ENCODE measurements around the gene TSEN54.
"Not testable (repeated sequence)": the region's sequence is repeated elsewhere in the genome, so short reads cannot be mapped to it uniquely, and the experiment has no call there.

Gene TSEN54

GRCh38 chr17:75518983-75519537 is 2.7 kb downstream of the TSEN54 start:
- DNase-seq (ENCODE audit: low read depth), result no peak

DNA sequence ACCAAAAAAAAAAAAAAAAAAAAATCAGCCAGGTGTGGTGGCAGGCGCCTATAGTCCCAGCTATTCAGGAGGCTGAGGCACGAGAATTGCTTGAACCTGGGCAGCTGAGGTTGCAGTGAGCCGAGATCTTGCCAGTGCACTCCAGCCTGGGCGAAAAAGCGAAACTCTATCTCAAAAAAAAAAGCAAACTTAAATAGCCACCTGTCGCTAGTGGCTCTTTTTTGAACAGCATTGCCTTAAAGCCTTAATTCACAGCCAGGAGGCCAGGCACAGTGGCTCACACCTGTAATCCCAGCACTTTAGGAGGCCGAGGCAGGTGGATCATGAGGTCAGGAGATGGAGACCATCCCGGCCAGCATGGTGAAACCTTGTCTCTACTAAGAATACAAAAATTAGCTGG is 4.1 kb downstream of the TSEN54 start:
- DNase-seq (ENCODE audit: low read depth), result not testable (repeated sequence)

DNA sequence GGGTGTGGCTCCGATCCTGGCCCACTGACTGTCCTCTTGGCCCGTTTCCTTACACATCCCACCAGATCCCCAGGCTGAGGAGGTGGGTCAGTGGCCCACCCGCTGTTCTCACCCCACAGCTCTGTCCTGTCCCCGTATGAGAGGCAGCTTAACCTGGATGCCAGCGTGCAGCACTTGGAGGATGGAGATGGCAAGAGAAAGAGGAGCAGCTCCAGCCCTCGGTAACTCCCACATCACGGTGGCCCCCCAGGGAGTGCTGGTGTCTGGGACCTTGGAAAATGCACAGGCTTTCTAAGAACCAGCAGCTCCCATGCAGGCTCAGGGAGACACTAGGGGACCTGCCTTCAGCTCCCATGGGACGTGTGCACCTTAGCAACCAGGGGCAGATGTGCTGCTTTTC is 5.0 kb downstream of the TSEN54 start:
- no peak for DNase-seq (ENCODE audit: low read depth)

DNA sequence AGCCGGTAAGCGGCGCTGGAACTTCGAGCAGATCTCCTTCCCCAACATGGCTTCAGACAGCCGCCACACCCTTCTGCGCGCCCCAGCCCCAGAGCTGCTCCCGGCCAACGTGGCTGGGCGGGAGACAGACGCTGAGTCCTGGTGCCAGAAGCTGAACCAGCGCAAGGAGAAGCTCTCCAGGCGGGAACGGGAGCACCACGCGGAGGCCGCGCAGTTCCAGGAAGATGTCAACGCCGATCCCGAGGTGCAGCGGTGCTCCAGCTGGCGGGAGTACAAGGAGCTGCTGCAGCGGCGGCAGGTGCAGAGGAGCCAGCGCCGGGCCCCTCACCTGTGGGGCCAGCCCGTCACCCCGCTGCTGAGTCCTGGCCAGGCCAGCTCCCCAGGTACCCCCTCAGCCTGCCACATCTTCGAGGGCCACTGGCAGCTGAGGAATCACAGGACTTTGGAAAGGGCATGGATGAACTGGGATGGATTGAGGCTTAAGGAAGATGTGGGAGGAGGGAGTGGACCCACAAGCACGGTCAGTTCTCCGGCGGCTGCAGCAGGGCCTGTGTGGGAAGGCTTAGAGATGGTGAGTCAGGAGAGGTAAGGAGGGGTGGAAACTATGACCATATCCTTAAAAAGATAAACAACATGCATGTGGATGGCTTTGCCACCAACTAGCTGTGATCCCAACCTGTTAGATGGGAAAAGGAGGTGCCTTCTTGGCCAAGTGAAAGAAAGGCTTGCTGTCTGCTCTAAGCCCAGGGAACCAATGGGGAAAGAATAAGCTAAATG is 5.8 kb downstream of the TSEN54 start:
- DNase-seq (ENCODE audit: low read depth), result no peak

DNA sequence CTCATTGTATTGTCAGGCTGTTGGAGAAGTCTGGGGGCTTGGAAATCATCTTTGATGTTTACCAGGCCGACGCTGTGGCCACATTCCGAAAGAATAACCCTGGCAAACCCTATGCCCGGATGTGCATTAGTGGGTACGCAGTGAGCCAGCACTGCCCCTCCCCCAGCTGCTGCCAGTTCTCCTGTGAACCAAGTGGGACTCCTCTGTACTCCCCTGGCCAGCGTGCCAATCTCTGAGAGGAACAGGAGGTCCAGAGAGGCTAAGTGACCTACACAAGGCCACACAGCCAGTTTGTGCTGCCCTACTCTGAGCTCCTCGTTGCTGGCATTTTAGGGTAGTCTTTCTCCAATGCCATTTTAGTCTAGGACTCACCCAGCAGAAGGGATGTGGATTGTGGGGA is 7.3 kb downstream of the TSEN54 start:
- no peak for DNase-seq (ENCODE audit: low read depth)

DNA sequence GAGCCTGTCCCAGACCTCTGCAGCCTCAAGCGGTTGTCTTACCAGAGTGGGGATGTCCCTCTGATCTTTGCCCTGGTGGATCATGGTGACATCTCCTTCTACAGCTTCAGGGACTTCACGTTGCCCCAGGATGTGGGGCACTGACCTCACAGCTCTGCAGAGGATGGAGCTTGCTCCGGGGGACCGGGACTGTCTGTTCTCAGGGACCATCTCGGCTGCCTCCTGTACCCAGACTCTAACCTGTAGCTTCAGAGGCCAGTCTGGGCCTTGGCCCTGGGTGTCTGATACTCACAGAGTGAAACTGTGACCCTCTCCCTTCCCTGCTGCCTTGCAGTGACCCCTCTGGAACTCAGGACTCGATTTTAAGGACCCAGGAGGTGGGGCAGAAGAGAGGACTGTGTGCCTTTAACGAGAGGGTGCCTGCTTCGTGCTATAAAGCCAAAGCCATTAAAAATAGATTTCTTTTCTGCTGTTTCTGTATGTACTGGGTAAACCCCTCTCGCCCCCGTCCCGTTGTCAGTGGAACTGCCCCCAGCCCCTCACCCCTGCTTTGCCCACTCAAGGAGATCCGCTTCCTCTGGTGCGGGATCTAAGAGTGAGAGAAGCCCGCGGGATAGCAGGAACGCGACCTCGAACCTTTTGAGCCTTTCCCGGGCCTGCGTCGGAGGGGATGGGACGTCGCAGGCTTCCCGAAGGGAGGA is 8.1 kb downstream of the TSEN54 start:
- DNase-seq (ENCODE audit: low read depth), result no peak

DNA sequence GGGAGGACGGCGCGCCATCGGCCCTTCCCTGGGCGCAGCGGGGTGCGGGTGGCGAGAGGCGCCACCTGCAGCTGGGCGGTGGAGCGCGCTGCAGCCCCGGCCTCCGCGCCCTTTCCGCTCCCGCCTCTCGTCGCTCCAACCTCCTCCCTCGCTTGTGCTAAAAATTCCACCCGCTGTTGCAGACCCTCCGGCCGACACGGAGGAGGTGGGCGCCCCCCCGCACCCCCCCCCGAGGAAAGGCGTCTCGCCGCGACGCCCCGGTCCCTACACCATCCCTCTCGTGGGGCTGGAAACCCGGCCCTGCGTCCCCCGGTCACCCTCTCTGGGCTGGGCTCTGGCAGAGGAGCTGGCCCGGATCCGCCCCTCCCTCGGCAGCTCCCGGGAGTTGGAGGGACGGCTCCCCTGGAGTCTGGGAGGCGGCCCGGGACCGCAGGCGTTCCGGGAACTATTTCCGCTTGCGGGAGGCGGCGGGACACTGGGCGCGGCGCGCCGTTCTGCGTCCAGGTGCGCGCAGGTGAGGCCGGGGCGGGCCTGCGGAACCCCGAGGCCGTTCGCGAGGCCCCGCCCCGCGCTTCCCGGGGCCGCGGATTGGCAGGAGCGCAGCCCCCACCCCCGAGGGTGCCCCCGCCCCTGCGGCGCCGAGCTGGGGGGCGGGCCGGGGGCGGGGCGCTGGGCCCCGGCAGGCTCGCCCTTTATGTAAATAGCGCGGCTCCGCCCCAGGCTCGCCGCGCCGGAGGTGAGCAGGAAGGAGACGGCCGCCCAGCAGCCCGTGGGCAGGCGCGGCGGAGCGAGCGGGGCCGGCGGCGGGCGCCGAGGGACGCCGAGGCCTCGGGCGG is 8.9 kb downstream of the TSEN54 start, which contains the start of gene LLGL2:
Gene LLGL2 (plus strand): TSS at position 728 of the 836 bp plus-strand sequence. CDS start 17,730 bp downstream, outside the sequence.
- DNase-seq (ENCODE audit: low read depth), result no peak

GRCh38 chr17:75525806-75526554 is 9.7 kb downstream of the TSEN54 start:
- no peak for DNase-seq (ENCODE audit: low read depth)

- no peak for DNase-seq (ENCODE audit: low read depth)
These were observed 10.4 kb downstream of the TSEN54 start for GRCh38 chr17:75526555-75527270.

- no peak for DNase-seq (ENCODE audit: low read depth)
These were observed 14.8 kb downstream of the TSEN54 start for GRCh38 chr17:75530837-75531720.

DNA sequence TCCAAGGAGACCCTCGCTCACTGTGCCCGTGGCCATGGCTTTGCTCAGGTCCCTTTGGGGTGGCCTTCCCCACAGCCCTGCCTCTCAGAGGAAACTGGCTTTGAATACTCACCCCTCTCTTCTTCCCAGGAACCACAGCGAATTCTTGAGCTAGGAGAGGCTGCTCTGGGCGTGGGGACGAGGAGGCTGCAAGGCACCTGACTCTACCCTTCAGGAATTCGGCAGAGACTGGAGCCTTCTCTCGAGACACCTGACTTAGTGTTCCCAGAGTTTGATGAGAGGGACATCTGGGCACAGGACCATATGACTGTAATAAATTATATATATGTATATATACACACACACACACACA is 15.4 kb downstream of the TSEN54 start:
- no peak for DNase-seq (ENCODE audit: low read depth)

DNA sequence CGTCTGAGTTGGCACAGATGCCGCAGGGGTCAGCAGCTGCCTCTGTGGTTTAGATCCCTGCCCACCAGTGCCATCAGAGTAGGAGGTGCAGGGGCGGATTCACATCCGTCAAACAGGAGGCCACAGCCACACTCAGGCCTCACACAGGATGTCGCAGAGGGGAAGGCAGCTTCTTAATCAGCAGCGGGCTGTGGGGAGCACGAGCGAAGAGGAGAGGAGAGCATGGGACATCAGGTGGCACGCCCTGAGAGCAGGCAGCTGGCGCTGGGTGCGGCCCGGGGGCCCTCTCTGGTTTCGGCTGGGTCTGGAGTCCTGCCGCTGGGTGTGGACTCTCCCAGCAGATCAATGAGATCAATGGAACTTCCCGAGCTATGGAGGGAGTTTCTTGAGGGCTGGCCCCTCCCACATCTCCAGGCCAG is 18.8 kb downstream of the TSEN54 start:
- no peak for DNase-seq (ENCODE audit: low read depth)

DNA sequence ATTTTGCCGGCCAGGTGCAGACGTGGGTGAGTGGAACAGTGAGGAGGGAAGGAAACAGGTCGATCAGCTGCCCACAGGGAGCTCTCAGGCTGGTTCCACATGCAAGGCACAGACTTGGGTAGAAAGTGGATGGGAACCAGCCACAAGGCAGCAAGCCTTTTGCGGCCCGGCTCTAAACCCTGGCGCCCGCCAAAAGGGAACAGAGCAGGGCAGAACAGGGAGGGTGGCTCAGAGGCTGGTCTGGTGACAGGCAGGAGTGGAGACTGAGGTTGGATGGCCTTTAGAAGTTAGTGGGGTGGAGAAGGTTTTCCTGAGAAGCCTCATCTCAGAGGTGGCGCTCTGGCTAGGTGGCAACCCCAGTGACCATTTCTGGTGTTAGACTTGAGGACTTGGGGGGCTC is 19.5 kb downstream of the TSEN54 start:
- no peak for DNase-seq (ENCODE audit: low read depth)

DNA sequence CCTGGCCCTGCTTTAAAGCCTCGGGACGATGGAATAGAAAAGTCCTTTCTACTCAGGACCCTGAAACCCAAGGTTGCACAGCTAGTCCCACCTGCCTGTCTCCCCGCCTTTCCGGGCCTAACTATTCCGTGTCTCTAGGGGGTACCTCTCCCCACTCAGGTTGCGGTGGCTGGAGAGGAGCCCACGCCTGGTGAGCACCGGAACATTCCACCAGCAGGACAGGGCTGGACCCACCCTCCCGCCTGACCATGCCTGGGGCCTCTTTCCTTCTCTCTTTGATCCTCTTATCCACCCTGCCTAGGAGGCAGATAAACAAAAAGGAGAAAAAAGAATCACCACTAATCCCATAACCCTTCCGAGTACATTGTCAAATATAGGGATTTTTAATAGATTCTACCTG is 20.0 kb downstream of the TSEN54 start:
- DNase-seq (ENCODE audit: low read depth), result no peak

- no peak for DNase-seq (ENCODE audit: low read depth)
These were observed 23.8 kb downstream of the TSEN54 start for GRCh38 chr17:75539967-75540729.

DNA sequence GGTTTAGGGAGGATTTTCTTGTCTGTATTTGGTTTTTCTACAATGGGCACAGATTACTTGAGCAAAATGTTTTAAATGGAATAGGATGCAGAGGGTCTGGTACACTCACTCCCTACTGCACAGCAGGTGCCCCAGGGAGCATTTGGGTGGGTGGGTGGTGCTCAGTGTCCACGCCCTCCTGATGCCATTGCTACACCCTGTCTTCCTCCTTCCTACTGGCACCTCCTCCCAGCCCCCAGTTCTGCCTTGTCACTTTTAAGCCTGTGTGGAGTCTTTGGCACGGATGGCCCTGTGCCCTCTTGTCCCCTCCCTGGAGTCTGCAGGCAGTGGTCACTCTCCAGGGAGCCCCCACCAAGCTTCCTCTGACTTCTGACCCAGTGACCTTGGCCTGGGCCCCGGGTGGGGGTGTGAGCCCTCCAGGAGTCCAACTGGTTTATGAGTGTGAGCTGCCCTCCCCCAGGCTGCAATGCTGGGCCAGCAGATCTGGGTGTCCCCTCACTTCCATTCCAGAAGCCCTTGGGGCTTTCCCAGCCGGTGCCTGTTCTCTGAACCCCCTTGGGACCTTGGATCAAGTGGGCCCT is 24.7 kb downstream of the TSEN54 start:
- DNase-seq (ENCODE audit: low read depth), result no peak

DNA sequence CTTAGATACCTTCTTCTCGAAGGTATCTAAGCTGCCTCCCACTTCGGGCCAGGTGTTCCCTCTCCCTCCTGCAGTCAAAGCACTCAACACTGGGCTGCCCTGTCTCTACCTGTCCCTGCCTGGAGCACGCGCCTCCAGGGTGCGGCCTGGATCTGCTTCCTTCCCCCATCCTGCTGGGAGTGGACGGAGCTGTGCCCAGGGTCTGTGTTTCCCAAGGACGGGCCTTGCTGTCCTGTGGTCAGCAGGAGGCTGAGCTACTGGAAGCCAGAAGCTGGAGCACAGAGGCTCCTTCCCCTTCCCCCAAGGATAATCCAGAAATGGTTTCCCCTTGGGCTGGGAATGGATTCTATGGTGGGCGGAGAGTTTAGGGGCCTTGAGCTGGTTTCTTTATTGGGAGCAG is 25.9 kb downstream of the TSEN54 start:
- no peak for DNase-seq (ENCODE audit: low read depth)

DNA sequence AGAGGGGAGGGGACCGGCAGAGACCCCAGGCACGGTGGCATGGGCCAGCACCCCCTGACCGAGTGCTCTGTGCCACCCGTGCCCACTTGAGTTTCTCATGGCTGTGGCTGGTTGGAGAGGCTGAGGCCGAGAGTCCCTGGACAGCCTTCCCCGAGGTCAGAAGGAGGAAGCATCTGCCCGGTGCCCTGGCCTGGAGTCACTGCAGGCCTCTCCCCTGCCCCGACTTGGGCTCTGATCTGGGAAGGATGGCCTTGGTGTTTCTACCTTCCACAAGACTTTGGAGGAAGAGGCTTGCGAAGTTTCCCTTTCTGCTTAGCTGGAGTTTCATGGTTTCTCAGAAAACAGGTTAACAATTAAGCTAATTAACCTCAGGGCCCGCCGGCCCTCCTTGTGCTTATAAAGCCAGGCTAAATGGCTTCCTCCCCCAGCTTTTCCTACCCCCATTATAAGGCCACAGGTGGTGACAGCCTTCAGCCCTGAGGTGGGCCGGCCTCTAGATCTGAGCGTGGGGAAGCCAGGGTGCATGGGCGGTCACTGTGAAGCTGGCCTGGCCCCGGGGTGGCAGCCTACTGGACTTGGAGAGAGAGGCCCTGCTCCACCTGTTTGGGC is 26.5 kb downstream of the TSEN54 start:
- DNase-seq (ENCODE audit: low read depth), result no peak

Measured in GM04504 (cell line).